ENCODE data around the gene YEATS2. TPM values are rescaled to one million over a fixed set of nuclear protein-coding genes. Genes with fewer than 3 reads are reported as not detected.

Gene YEATS2
- total RNA-seq, 1 donor from 2014 or later = 45.3 TPM

- Histone ChIP-seq H3K27ac (ENCODE audit: low read depth, low read length) (no peak overlapping the region), H3K4me1 (ENCODE audit: insufficient read depth, low read length) (no peaks in the 10 kb centered on the region), H3K27me3 (ENCODE audit: insufficient read depth, low read length) (no peaks in the 10 kb centered on the region), H4K20me1 (ENCODE audit: insufficient read depth, low read length) (peaks cover 7% of the 10 kb centered on the region), H3K4me2 (ENCODE audit: low read length) (no peak overlapping the region), H3K79me2 (ENCODE audit: insufficient read depth, low read length) (no peaks in the 10 kb centered on the region), H3K9me3 (ENCODE audit: insufficient read depth, low read depth, low read length) (no peaks in the 10 kb centered on the region), H2AFZ (ENCODE audit: low read depth, low read length) (no peak overlapping the region), H3K9ac (ENCODE audit: low read length) (no peak overlapping the region), H3K4me3 (ENCODE audit: insufficient read depth, low read depth, low read length) (no peak overlapping the region), H3K36me3 (ENCODE audit: insufficient read depth, low read length) (peaks cover 12% of the 10 kb centered on the region)
- DNase-seq (ENCODE audit: low read depth) = no peak
- no peak for TF ChIP-seq EZH2 (IDR thresholded peaks at IDR 0.05; ENCODE audit: insufficient read depth, low read length)
- TF ChIP-seq CTCF (IDR thresholded peaks at IDR 0.05; ENCODE audit: insufficient read depth, low read depth, low read length) = no peak
- Mint-ChIP-seq H3K4me1 (ENCODE audit: low read depth, unreplicated experiment) (no peaks in the 10 kb centered on the region), H3K9me3 (ENCODE audit: unreplicated experiment) (no peaks in the 10 kb centered on the region), H3K27ac (ENCODE audit: unreplicated experiment) (no peak overlapping the region), H3K4me3 (ENCODE audit: unreplicated experiment) (no peak overlapping the region), H3K36me3 (ENCODE audit: low read depth, unreplicated experiment) (peaks cover 9% of the 10 kb centered on the region), H3K27me3 (ENCODE audit: low read depth, unreplicated experiment) (no peaks in the 10 kb centered on the region)
- no peak for FAIRE-seq
Measured at GRCh38 chr3:183833516-183833915, 135.9 kb downstream of the YEATS2 start.

GRCh38 chr3:183837390-183837789 lies 139.8 kb downstream of the YEATS2 start:
- Histone ChIP-seq H3K27ac (ENCODE audit: low read depth, low read length) (no peak overlapping the region), H3K9me3 (ENCODE audit: insufficient read depth, low read depth, low read length) (no peaks in the 10 kb centered on the region), H4K20me1 (ENCODE audit: insufficient read depth, low read length) (peaks cover 7% of the 10 kb centered on the region), H3K4me3 (ENCODE audit: insufficient read depth, low read depth, low read length) (no peak overlapping the region), H3K4me2 (ENCODE audit: low read length) (no peak overlapping the region), H2AFZ (ENCODE audit: low read depth, low read length) (no peak overlapping the region), H3K36me3 (ENCODE audit: insufficient read depth, low read length) (peaks cover 30% of the 10 kb centered on the region), H3K27me3 (ENCODE audit: insufficient read depth, low read length) (no peaks in the 10 kb centered on the region), H3K9ac (ENCODE audit: low read length) (no peak overlapping the region), H3K79me2 (ENCODE audit: insufficient read depth, low read length) (no peaks in the 10 kb centered on the region), H3K4me1 (ENCODE audit: insufficient read depth, low read length) (no peaks in the 10 kb centered on the region)
- Mint-ChIP-seq H3K9me3 (ENCODE audit: unreplicated experiment) (no peaks in the 10 kb centered on the region), H3K27ac (ENCODE audit: unreplicated experiment) (no peak overlapping the region), H3K36me3 (ENCODE audit: low read depth, unreplicated experiment) (peaks cover 11% of the 10 kb centered on the region), H3K4me3 (ENCODE audit: unreplicated experiment) (no peak overlapping the region), H3K27me3 (ENCODE audit: low read depth, unreplicated experiment) (no peaks in the 10 kb centered on the region), H3K4me1 (ENCODE audit: low read depth, unreplicated experiment) (no peaks in the 10 kb centered on the region)
- TF ChIP-seq EZH2 (IDR thresholded peaks at IDR 0.05; ENCODE audit: insufficient read depth, low read length) (no peak), CTCF (IDR thresholded peaks at IDR 0.05; ENCODE audit: insufficient read depth, low read depth, low read length) (no peak)
- no peak for DNase-seq (ENCODE audit: low read depth)
- no peak for FAIRE-seq

DNA sequence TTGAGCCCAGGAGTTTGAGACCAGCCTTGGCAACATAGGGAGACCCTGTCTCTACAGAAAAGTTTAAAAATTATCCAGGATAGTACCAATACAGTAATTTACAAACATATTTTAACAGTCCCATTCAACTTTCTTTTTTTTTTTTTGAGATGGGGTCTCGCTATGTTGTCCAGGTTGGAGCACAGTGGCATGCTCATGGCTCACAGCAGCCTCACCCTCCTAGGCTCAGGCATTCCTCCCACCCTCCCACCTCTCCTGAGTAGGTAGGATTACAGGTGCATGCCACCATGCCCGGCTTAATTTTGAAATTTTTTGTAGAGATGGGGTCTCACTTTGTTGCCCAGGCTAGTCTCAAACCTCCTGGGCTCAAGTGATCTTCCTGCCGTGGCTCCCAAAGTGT lies 140.3 kb downstream of the YEATS2 start:
- Histone ChIP-seq H2AFZ (ENCODE audit: low read depth, low read length) (no peak overlapping the region), H3K27ac (ENCODE audit: low read depth, low read length) (no peak overlapping the region), H3K79me2 (ENCODE audit: insufficient read depth, low read length) (no peaks in the 10 kb centered on the region), H3K27me3 (ENCODE audit: insufficient read depth, low read length) (no peaks in the 10 kb centered on the region), H3K9ac (ENCODE audit: low read length) (no peak overlapping the region), H3K36me3 (ENCODE audit: insufficient read depth, low read length) (peaks cover 26% of the 10 kb centered on the region), H3K4me3 (ENCODE audit: insufficient read depth, low read depth, low read length) (no peak overlapping the region), H3K4me2 (ENCODE audit: low read length) (no peak overlapping the region), H3K4me1 (ENCODE audit: insufficient read depth, low read length) (no peaks in the 10 kb centered on the region), H4K20me1 (ENCODE audit: insufficient read depth, low read length) (peaks cover 3% of the 10 kb centered on the region), H3K9me3 (ENCODE audit: insufficient read depth, low read depth, low read length) (no peaks in the 10 kb centered on the region)
- Mint-ChIP-seq H3K27ac (ENCODE audit: unreplicated experiment) (no peak overlapping the region), H3K4me1 (ENCODE audit: low read depth, unreplicated experiment) (no peaks in the 10 kb centered on the region), H3K36me3 (ENCODE audit: low read depth, unreplicated experiment) (peaks cover 7% of the 10 kb centered on the region), H3K27me3 (ENCODE audit: low read depth, unreplicated experiment) (no peaks in the 10 kb centered on the region), H3K9me3 (ENCODE audit: unreplicated experiment) (no peaks in the 10 kb centered on the region), H3K4me3 (ENCODE audit: unreplicated experiment) (no peak overlapping the region)
- FAIRE-seq (no peak), DNase-seq (ENCODE audit: low read depth) (no peak)
- TF ChIP-seq CTCF (IDR thresholded peaks at IDR 0.05; ENCODE audit: insufficient read depth, low read depth, low read length) (no peak), EZH2 (IDR thresholded peaks at IDR 0.05; ENCODE audit: insufficient read depth, low read length) (no peak)

Measured in astrocyte (in vitro differentiated cells and primary cell).